T-cell (primary cell): Measurements from ENCODE around the gene HNRNPA0. TPM values are rescaled to one million over a fixed set of nuclear protein-coding genes. Genes with fewer than 3 reads are reported as not detected.
"Not testable (repeated sequence)": the region's sequence is repeated elsewhere in the genome, so short reads cannot be mapped to it uniquely, and the experiment has no call there.

Experiments
- ATAC-seq, 4 experiments: fragments of 200-7000 bp in 3 of 4; fragments of 150-1000 bp in 1 of 4; cut with Tn5 transposase; replicated peaks in 1 of 4; 1 replicate in 3 of 4; 2 replicates in 1 of 4; pipeline ENCODE4 v1.10.0; 2021; ENCODE audit warnings: moderate library complexity in 3 of 4, mild to moderate bottlenecking in 2 of 4, moderate number of reproducible peaks in 1 of 4
- CTCF ChIA-PET, 2 donors: fragments of 300-600 bp; sonication (Branson Sonifier 250); formaldehyde crosslinking; loops; one replicate each; lab custom pipeline; 2022; ENCODE audit warnings: antibody characterized with exemption in 2 of 2; lab: Charles Lee
- POLR2A ChIA-PET, 2 donors: fragments of 300-600 bp; sonication (Branson Sonifier 250); formaldehyde crosslinking; loops; one replicate each; lab custom pipeline; 2022; ENCODE audit warnings: antibody characterized with exemption in 2 of 2; lab: Charles Lee
- DNase-seq, 35 experiments: peaks; one replicate each; pipeline versions ENCODE4 v3.0.0 to v3.0.0-alpha.2; 2013 to 2023
- H3K27ac ChIP-seq: one replicate; pipeline ENCODE4 v1.5.1; 2013; ENCODE audit warnings: low read length
- H3K27me3 ChIP-seq, 2 experiments: replicated peaks in 1 of 2; 1 replicate in 1 of 2; 2 replicates in 1 of 2; pipeline versions ENCODE4 v1.6.1 to v1.7.0; 2013; ENCODE audit warnings: low read length in 1 of 2, mixed read lengths in 1 of 2; ENCODE audit not compliant: control insufficient read depth in 2 of 2, insufficient read depth in 2 of 2; ENCODE audit errors: extremely low read depth in 1 of 2
- H3K36me3 ChIP-seq, 2 donors: 1 replicate in 1 of 2; 2 replicates in 1 of 2; pipeline versions ENCODE4 v1.6.1 to v1.7.0; 2013; ENCODE audit warnings: low read length in 1 of 2; ENCODE audit not compliant: control insufficient read depth in 2 of 2, insufficient read depth in 1 of 2; ENCODE audit errors: extremely low read depth in 1 of 2
- H3K4me1 ChIP-seq, 2 experiments: 1 replicate in 1 of 2; 2 replicates in 1 of 2; pipeline versions ENCODE4 v1.6.1 to v1.7.0; 2013; ENCODE audit warnings: low read length in 2 of 2, mixed read lengths in 1 of 2; ENCODE audit not compliant: insufficient read depth in 2 of 2, control insufficient read depth in 1 of 2; ENCODE audit errors: extremely low read depth in 1 of 2
- H3K4me3 ChIP-seq, 2 donors: 1 replicate in 1 of 2; 2 replicates in 1 of 2; pipeline versions ENCODE4 v1.5.1 to v1.7.0; 2013; ENCODE audit warnings: mild to moderate bottlenecking in 2 of 2, low read length in 1 of 2, moderate library complexity in 1 of 2; ENCODE audit not compliant: control insufficient read depth in 1 of 2; ENCODE audit errors: extremely low read depth in 1 of 2
- H3K9me3 ChIP-seq: 2 replicates; pipeline ENCODE4 v1.7.0; 2013
- H3K27ac Mint-ChIP-seq, 2 donors: one replicate each; pipeline ENCODE4 v1.8.0; 2020 to 2021; ENCODE audit warnings: mild to moderate bottlenecking in 2 of 2, mixed read lengths in 2 of 2
- H3K27me3 Mint-ChIP-seq, 2 donors: one replicate each; pipeline ENCODE4 v1.8.0; 2021 to 2022; ENCODE audit warnings: mixed read lengths in 2 of 2
- H3K36me3 Mint-ChIP-seq: one replicate; pipeline ENCODE4 v1.8.0; 2021; ENCODE audit warnings: mixed read lengths
- H3K4me1 Mint-ChIP-seq, 3 donors: one replicate each; pipeline ENCODE4 v1.8.0; 2020 to 2022; ENCODE audit warnings: mixed read lengths in 3 of 3, mild to moderate bottlenecking in 1 of 3
- H3K4me3 Mint-ChIP-seq, 3 donors: one replicate each; pipeline ENCODE4 v1.8.0; 2020 to 2022; ENCODE audit warnings: mild to moderate bottlenecking in 3 of 3, mixed read lengths in 3 of 3, moderate library complexity in 3 of 3
- H3K9me3 Mint-ChIP-seq, 3 donors: one replicate each; pipeline ENCODE4 v1.8.0; 2020 to 2022; ENCODE audit warnings: mixed read lengths in 3 of 3
- WGBS: methylation state at CpG from one replicate; pipeline ENCODE4 v1.1.5; 2013; ENCODE audit warnings: missing lambda C conversion rate; ENCODE audit not compliant: insufficient coverage; 5-methylcytosine and 5-hydroxymethylcytosine counted together
- total RNA-seq, 35 experiments: library from RNA in 6 of 35; stranded (reverse) in 6 of 35; fragments of 120-200 nt in 1 of 35; gene quantifications; one replicate each; pipeline versions ENCODE4 v1.2.1 to v1.2.4 and lab custom pipeline; 2013 to 2026

HNRNPA0 gene
- total RNA-seq, 5 donors from 2014 or later (not counting 1 experiment from before 2014, with no cell fraction given), result 30.3 to 41.4 (median 32.7) TPM

DNA sequence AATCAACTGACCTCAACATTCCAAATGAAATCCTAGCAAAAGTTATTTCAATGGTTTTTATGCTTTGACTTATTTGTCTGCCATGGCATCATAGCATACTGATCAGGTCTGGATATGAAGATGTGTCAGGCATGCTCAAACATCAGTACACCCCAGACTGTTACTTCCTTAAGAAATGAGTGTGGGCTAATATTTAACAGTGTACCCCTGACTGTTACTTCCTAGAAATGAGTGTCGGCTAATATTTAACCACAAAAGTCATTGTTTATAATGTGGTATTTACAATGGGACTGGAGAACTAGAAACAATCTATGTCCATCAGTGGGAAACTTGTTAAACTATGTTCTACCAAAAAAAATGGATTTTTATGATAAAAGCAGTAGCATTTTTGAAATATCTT lies 38.1 kb upstream of the HNRNPA0 start:
- ATAC-seq (no peak), DNase-seq (no peak)
- Mint-ChIP-seq H3K4me1 (no peaks in the 10 kb centered on the region), H3K9me3 (peaks cover 0 to 4% (median 0%) of the 10 kb centered on the region in 3 donors), H3K4me3 (no peak overlapping the region), H3K27ac (no peak overlapping the region), H3K36me3 (peaks cover 3% of the 10 kb centered on the region), H3K27me3 (peaks cover 0 to 4% of the 10 kb centered on the region in 2 donors)
- Histone ChIP-seq H3K36me3 (no peaks in the 10 kb centered on the region), H3K27me3 (no peaks in the 10 kb centered on the region), H3K27ac (no peak overlapping the region), H3K4me3 (no peak overlapping the region), H3K9me3 (no peaks in the 10 kb centered on the region), H3K4me1 (no peaks in the 10 kb centered on the region)
- WGBS, result no CpG with 5 or more reads among the region's 1 CpG
- POLR2A ChIA-PET, result no interaction called here
- CTCF ChIA-PET, result no interaction called here

DNA sequence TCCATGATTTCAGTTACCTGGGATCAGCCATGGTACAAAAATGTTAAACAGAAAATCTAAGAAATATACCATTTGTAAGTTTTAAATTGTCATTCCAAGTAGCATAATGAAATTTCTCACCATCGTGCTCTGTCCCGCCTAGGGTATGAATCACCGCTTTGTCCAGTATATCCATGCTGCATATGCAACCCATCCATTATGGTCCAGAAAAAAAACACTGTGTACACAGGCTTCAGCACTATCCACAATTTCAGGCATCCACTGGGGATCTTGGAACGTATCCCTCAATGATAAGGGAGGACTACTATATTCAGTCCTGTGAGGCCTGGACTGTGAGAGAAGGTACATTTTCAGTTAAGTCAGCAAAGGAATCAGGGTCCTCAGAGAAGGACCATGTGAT lies 37.6 kb upstream of the HNRNPA0 start:
- H3K4me3 Mint-ChIP-seq, result no peak overlapping the region
- no CpG with 5 or more reads among the region's 4 CpGs for WGBS
- Histone ChIP-seq H3K9me3 (no peaks in the 10 kb centered on the region), H3K4me1 (no peaks in the 10 kb centered on the region), H3K4me3 (no peak overlapping the region), H3K36me3 (no peaks in the 10 kb centered on the region), H3K27me3 (no peaks in the 10 kb centered on the region), H3K27ac (no peak overlapping the region)
- H3K27ac Mint-ChIP-seq, result no peak overlapping the region
- peaks cover 0 to 4% (median 0%) of the 10 kb centered on the region in 3 donors for H3K9me3 Mint-ChIP-seq
- H3K4me1 Mint-ChIP-seq, result peaks cover 0 to 2% (median 0%) of the 10 kb centered on the region in 3 donors
- ChIA-PET CTCF (no interaction called here), POLR2A (no interaction called here)
- ATAC-seq (no peak), DNase-seq (no peak)
- H3K36me3 Mint-ChIP-seq, result peaks cover 6% of the 10 kb centered on the region
- H3K27me3 Mint-ChIP-seq, result peaks cover 0 to 4% of the 10 kb centered on the region in 2 donors

DNA sequence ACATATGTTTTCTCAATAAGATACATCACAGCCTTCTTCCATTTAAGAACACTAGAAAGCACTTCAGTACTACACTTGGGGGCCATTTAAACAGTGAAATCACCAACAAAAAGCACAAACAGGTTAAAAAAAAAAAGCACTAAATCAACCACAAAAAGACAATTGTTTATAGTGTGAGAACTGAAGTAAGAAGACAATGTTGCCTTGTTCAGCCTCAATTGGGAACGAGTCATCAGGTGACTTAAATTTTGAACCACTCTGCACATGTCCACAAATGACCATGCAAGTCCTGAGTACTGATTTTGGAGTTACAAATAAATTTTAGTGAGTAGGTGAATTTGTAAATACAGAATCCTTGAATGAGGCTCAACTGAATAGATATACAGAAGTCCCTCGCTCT lies 37.2 kb upstream of the HNRNPA0 start:
- Histone ChIP-seq H3K4me3 (no peak overlapping the region), H3K27ac (no peak overlapping the region), H3K4me1 (no peaks in the 10 kb centered on the region), H3K9me3 (no peaks in the 10 kb centered on the region), H3K36me3 (no peaks in the 10 kb centered on the region), H3K27me3 (no peaks in the 10 kb centered on the region)
- no peak overlapping the region for H3K27ac Mint-ChIP-seq
- peaks cover 6% of the 10 kb centered on the region for H3K36me3 Mint-ChIP-seq
- WGBS, result no CpG with 5 or more reads among the region's 2 CpGs
- peaks cover 0 to 4% (median 0%) of the 10 kb centered on the region in 3 donors for H3K9me3 Mint-ChIP-seq
- ATAC-seq (no peak), DNase-seq (no peak)
- peaks cover 0 to 4% of the 10 kb centered on the region in 2 donors for H3K27me3 Mint-ChIP-seq
- H3K4me3 Mint-ChIP-seq, result no peak overlapping the region
- ChIA-PET POLR2A (no interaction called here), CTCF (interaction anchor here in 1 of 2 donors (1.9 kb wide), 1 partner anchor 12 kb away, joined by 7 read pairs; no protein-coding TSS in a partner anchor)
- peaks cover 0 to 2% (median 0%) of the 10 kb centered on the region in 3 donors for H3K4me1 Mint-ChIP-seq

DNA sequence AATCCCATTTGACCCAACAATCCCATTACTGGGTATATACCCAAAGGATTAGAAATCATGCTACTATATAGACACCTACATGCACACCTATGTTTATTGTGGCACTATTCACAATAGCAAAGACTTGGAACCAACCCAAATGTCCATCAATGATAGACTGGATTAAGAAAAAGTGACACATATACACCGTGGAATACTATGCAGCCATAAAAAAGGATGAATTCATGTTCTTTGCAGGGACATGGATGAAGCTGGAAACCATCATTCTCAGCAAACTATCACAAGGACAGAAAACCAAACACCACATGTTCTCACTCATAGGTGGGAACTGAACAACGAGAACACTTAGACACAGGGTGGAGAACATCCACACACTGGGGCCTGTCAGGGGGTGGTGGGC lies 34.4 kb upstream of the HNRNPA0 start:
- H3K4me1 Mint-ChIP-seq, POLR2A ChIA-PET, H3K9me3 ChIP-seq, DNase-seq, H3K4me1 ChIP-seq, H3K9me3 Mint-ChIP-seq, H3K27me3 ChIP-seq, CTCF ChIA-PET, H3K27ac Mint-ChIP-seq, H3K27me3 Mint-ChIP-seq, H3K36me3 ChIP-seq, H3K4me3 Mint-ChIP-seq, ATAC-seq, H3K27ac ChIP-seq, H3K4me3 ChIP-seq: not testable (repeated sequence)
- WGBS, result no CpG with 5 or more reads among the region's 2 CpGs
- peaks cover 15% of the 10 kb centered on the region for H3K36me3 Mint-ChIP-seq

DNA sequence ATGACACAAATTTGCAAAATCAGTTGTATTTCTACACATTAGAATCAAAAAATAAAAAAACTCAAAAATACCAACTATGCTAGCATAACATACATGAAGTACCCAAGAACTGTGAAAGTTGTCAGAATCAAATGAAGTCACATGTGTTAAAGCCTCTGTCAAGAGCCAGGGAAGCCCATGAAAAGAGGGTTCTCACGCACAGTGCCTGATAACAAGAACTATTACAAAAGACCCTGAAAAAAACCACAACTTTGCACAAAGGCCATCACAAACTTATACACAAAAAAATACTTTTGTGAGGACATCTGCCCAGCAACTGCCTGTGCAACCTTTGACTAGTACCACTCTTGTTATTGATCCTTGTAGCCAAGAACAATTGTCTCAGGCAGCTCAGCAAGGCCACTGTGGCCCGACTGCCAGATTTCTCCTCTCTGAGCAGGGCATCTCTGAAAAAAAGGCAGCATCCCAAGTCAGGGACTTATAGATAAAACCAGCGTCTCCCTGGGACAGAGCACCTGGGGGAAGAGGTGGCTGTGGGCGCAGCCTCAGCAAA lies 28.9 kb upstream of the HNRNPA0 start:
- Mint-ChIP-seq H3K4me1 (peaks cover 0 to 2% (median 0%) of the 10 kb centered on the region in 3 donors), H3K27ac (no peak overlapping the region), H3K36me3 (peaks cover 15% of the 10 kb centered on the region), H3K9me3 (no peaks in the 10 kb centered on the region), H3K27me3 (peaks cover 5 to 6% of the 10 kb centered on the region in 2 donors), H3K4me3 (no peak overlapping the region)
- H3K9me3 ChIP-seq, result no peaks in the 10 kb centered on the region
- H3K4me3 ChIP-seq, result no peak overlapping the region
- DNase-seq (no peak), ATAC-seq (no peak)
- CTCF ChIA-PET, result interaction anchor here in 1 of 2 donors (0.6 kb wide), 1 partner anchor 667 kb away, joined by 4 read pairs; no protein-coding TSS in a partner anchor
- POLR2A ChIA-PET, result no interaction called here
- no peaks in the 10 kb centered on the region for H3K36me3 ChIP-seq
- H3K4me1 ChIP-seq, result no peaks in the 10 kb centered on the region
- no peak overlapping the region for H3K27ac ChIP-seq
- 100% methylated on average over 2 of the region's 4 CpGs for WGBS
- no peaks in the 10 kb centered on the region for H3K27me3 ChIP-seq

DNA sequence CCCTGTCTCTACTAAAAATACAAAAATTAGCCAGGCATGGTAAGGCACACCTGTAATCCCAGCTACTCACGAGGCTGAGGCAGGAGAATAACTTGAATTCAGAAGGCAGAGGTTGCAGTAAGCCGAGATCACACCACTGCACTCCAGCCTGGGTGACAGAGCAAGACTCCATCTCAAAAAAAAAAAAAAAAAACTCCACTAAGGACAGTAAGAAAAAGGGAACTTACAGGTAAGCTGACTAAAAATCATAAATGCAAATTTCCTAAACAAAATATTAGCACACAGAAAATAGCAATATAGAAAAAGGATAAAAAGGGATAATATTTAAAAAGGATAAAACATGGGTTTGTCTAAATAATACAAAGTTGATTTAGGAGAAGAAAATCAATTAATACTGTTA lies 27.9 kb upstream of the HNRNPA0 start:
- H3K27me3 Mint-ChIP-seq, result peaks cover 5 to 6% of the 10 kb centered on the region in 2 donors
- no peak overlapping the region for H3K27ac Mint-ChIP-seq
- ATAC-seq (no peak), DNase-seq (no peak)
- Histone ChIP-seq H3K9me3 (no peaks in the 10 kb centered on the region), H3K4me3 (no peak overlapping the region), H3K4me1 (no peaks in the 10 kb centered on the region), H3K27ac (no peak overlapping the region), H3K36me3 (no peaks in the 10 kb centered on the region), H3K27me3 (no peaks in the 10 kb centered on the region)
- peaks cover 10% of the 10 kb centered on the region for H3K36me3 Mint-ChIP-seq
- WGBS, result no CpG with 5 or more reads among the region's 2 CpGs
- H3K4me1 Mint-ChIP-seq, result peaks cover 0 to under 1% (median 0%) of the 10 kb centered on the region in 3 donors
- no peak overlapping the region for H3K4me3 Mint-ChIP-seq
- H3K9me3 Mint-ChIP-seq, result no peaks in the 10 kb centered on the region
- ChIA-PET POLR2A (no interaction called here), CTCF (no interaction called here)
